Activated CD4-positive, alpha-beta T cell treated with anti-CD3 and anti-CD28 coated beads, Interleukin-2, Interleukin-6, amounts not matched to agents 100 ng/mL and 50 ng/mL, durations not matched to agents 16 hours and 8 hours (primary cell): ENCODE results near the gene SMAD3.

Experiments
- DNase-seq: peaks from one replicate; pipeline ENCODE4 v3.0.0-alpha.2; 2020

Gene SMAD3

GRCh38 chr15:67036775-67037555 is 28.4 kb upstream of the SMAD3 start:
- DNase-seq: no peak

GRCh38 chr15:67037694-67038093 is 27.7 kb upstream of the SMAD3 start:
- no peak for DNase-seq

- no peak for DNase-seq
Measured at GRCh38 chr15:67038736-67039135, 26.7 kb upstream of the SMAD3 start.

- DNase-seq: no peak
Measured at GRCh38 chr15:67039384-67040075, 25.9 kb upstream of the SMAD3 start.

- no peak for DNase-seq
Measured at GRCh38 chr15:67040277-67040676, 25.1 kb upstream of the SMAD3 start.

- no peak for DNase-seq
Measured at GRCh38 chr15:67042551-67043142, 22.8 kb upstream of the SMAD3 start.

GRCh38 chr15:67043939-67044771 is 21.2 kb upstream of the SMAD3 start:
- DNase-seq: no peak

GRCh38 chr15:67047149-67047661 is 18.2 kb upstream of the SMAD3 start:
- DNase-seq: no peak

GRCh38 chr15:67048281-67049279 is 16.8 kb upstream of the SMAD3 start:
- no peak for DNase-seq

GRCh38 chr15:67049351-67050044 is 15.9 kb upstream of the SMAD3 start:
- no peak for DNase-seq

- DNase-seq: no peak
Measured at GRCh38 chr15:67050062-67050461, 15.3 kb upstream of the SMAD3 start.

GRCh38 chr15:67050522-67051087 is 14.8 kb upstream of the SMAD3 start:
- no peak for DNase-seq

- no peak for DNase-seq
Measured at GRCh38 chr15:67051088-67052045, 14.0 kb upstream of the SMAD3 start.

GRCh38 chr15:67054676-67055075 is 10.7 kb upstream of the SMAD3 start:
- DNase-seq: no peak

GRCh38 chr15:67059127-67059553 is 6.3 kb upstream of the SMAD3 start:
- no peak for DNase-seq

GRCh38 chr15:67061811-67062368 is 3.5 kb upstream of the SMAD3 start:
- no peak for DNase-seq

- no peak for DNase-seq
Measured at GRCh38 chr15:67062369-67062985, 2.9 kb upstream of the SMAD3 start.
